Chondrocyte (in vitro differentiated cells): ENCODE measurements around the gene GSPT1. TPM values are rescaled to one million over a fixed set of nuclear protein-coding genes. Genes with fewer than 3 reads are reported as not detected.

Experiments used
- DNase-seq: peaks from one replicate; pipeline ENCODE4 v3.0.0; 2021; ENCODE audit warnings: mixed read lengths, low spot score
- H3K27ac Mint-ChIP-seq: one replicate; pipeline ENCODE4 v1.8.0; 2021; ENCODE audit warnings: mild to moderate bottlenecking, moderate library complexity, mixed read lengths; ENCODE audit not compliant: unreplicated experiment
- H3K27me3 Mint-ChIP-seq: 2 replicates; pipeline ENCODE4 v1.8.0; 2021; ENCODE audit warnings: low read depth, mixed read lengths
- H3K36me3 Mint-ChIP-seq: 2 replicates; pipeline ENCODE4 v1.8.0; 2021; ENCODE audit warnings: low read depth, mixed read lengths
- H3K4me1 Mint-ChIP-seq: 2 replicates; pipeline ENCODE4 v1.8.0; 2021; ENCODE audit warnings: low read depth, mild to moderate bottlenecking, mixed read lengths
- H3K4me3 Mint-ChIP-seq: one replicate; pipeline ENCODE4 v1.8.0; 2021; ENCODE audit warnings: mild to moderate bottlenecking, moderate library complexity, mixed read lengths; ENCODE audit not compliant: unreplicated experiment
- H3K9me3 Mint-ChIP-seq: 2 replicates; pipeline ENCODE4 v1.8.0; 2021; ENCODE audit warnings: low read depth, mixed read lengths
- CTCF ChIP-seq: fragments of 200-600 bp; sonication (generic); IDR thresholded peaks from 2 replicates; pipeline ENCODE4 v1.5.0; 2021; ENCODE audit warnings: antibody characterized with exemption, mild to moderate bottlenecking, moderate library complexity
- total RNA-seq: library from RNA; stranded (reverse); gene quantifications from 3 replicates; pipeline ENCODE4 v1.2.1, GENCODE V29; 2021

Gene GSPT1
- total RNA-seq, 1 donor from 2014 or later: 103 TPM

DNA sequence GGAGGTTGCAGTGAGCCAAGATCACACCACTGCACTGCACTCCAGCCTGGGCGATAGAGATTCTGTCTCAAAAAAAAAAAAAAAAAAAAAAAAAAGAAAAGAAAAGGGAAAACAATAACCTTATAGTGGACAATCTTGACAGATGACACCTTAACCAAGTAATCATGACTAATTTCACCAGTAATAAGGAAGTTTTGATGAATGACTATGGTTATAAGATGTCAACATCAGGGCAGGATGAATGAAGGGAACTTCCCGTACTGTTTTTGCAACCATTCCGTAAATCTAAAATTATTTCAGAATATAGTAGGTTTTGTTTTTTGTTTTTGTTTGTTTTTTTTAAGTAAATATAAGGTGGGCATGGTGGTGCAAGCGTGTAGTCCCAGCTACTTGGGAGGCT, 23.0 kb downstream of the GSPT1 start:
- peaks cover 14% of the 10 kb centered on the region for H3K36me3 Mint-ChIP-seq

DNA sequence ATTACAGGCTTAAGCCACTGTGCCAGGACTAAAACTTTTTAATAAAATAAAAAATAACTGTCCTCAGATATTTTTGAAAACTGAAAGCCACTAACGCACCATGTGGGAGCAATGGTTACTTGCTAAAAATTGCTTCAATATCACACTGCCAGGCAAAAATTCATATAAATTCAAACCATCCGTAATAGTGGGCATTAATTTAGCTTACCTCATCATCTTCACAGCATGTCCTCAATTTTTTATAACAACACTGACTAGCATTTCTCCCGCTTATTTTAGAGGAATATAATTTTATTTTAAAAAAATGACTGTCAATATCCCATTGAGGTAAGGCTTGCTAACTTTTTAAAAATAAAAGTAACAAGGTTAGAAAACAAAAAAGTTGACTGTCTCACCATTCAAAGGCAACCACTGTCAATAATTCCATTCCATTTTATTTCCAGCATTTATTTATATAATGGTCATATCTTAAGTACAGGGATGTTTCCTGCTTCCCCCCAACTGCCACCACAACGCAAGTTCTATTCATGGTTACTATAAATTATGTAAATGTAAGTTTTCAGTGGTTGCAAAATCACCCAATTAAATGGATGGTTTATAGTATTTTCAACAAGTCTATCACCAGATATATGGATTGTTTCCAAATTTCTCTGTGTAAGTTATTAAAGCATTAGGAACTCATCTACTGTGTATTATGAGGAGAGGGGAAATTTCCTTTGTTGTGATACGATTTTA, 25.4 kb downstream of the GSPT1 start:
- Mint-ChIP-seq H3K27me3 (no peaks in the 10 kb centered on the region), H3K27ac (no peak overlapping the region), H3K9me3 (no peaks in the 10 kb centered on the region), H3K4me3 (no peak overlapping the region), H3K4me1 (no peaks in the 10 kb centered on the region), H3K36me3 (peaks cover 30% of the 10 kb centered on the region)
- no peak for TF ChIP-seq CTCF
- DNase-seq: no peak

More for the DNA sequence above, 23.0 kb downstream of the GSPT1 start:
- Mint-ChIP-seq H3K27ac (no peak overlapping the region), H3K27me3 (no peaks in the 10 kb centered on the region), H3K4me1 (peaks cover 18% of the 10 kb centered on the region), H3K9me3 (no peaks in the 10 kb centered on the region), H3K4me3 (no peak overlapping the region)
- DNase-seq: no peak
- TF ChIP-seq CTCF: no peak

- Mint-ChIP-seq H3K27me3 (no peaks in the 10 kb centered on the region), H3K4me3 (no peak overlapping the region), H3K36me3 (peaks cover 30% of the 10 kb centered on the region), H3K9me3 (no peaks in the 10 kb centered on the region), H3K27ac (no peak overlapping the region), H3K4me1 (no peaks in the 10 kb centered on the region)
- TF ChIP-seq CTCF: no peak
- DNase-seq: no peak
Observed at GRCh38 chr16:11886881-11887280, 28.9 kb downstream of the GSPT1 start.

- H3K36me3 Mint-ChIP-seq: peaks cover 38% of the 10 kb centered on the region
- H3K4me1 Mint-ChIP-seq: no peaks in the 10 kb centered on the region
- no peak overlapping the region for H3K4me3 Mint-ChIP-seq
- H3K27me3 Mint-ChIP-seq: no peaks in the 10 kb centered on the region
- no peak for TF ChIP-seq CTCF
- no peak overlapping the region for H3K27ac Mint-ChIP-seq
- H3K9me3 Mint-ChIP-seq: no peaks in the 10 kb centered on the region
- DNase-seq: no peak
Observed at GRCh38 chr16:11884035-11884434, 31.7 kb downstream of the GSPT1 start.

DNA sequence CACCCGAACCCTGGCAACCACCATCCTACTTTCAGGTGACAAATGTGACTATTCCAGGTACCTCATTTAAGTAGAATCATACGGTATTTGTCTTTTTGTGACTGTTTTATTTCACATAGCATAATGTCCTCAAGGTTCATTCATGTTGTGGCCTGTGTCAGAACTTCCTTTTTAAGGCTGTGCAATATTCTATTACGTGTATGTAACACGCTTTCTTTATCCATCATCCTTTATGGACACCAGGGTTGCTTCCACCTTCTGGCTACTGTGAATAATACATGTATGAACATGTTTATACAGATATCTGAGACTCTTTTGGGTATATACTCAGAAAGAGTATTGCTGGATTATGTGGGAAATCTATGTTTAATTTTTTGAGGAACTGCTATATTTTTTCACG, 35.7 kb downstream of the GSPT1 start:
- Mint-ChIP-seq H3K4me1 (peaks cover 7% of the 10 kb centered on the region), H3K27ac (peak overlapping the region; percentile 54), H3K36me3 (peaks cover 26% of the 10 kb centered on the region), H3K4me3 (no peak overlapping the region), H3K27me3 (no peaks in the 10 kb centered on the region), H3K9me3 (no peaks in the 10 kb centered on the region)
- no peak for DNase-seq
- peak; percentile 49 for TF ChIP-seq CTCF
